A549 (cell line): ENCODE measurements around the gene TMX4. TPM values are rescaled to one million over a fixed set of nuclear protein-coding genes. Genes with fewer than 3 reads are reported as not detected.
A peak's percentile ranks its signal among the peaks of the same experiment; 100 is the strongest.

Source experiments
- ATAC-seq, 2 experiments: fragments of 200-7000 bp in 1 of 2; fragments of >200 bp in 1 of 2; cut with Nextera tagmentation in 1 of 2; cut with Tn5 transposase in 1 of 2; 3 replicates each; pipeline versions ENCODE4 v1.8.0 to v1.9.1; 2018 to 2020; ENCODE audit warnings: mild to moderate bottlenecking in 1 of 2, moderate library complexity in 1 of 2
- CTCF ChIA-PET: fragments of 300-600 bp; sonication (Branson Sonifier 250); formaldehyde crosslinking; extraction: SDS; loops from one replicate; lab custom pipeline; 2021; ENCODE audit warnings: antibody characterized with exemption, inconsistent platforms; lab: Yijun Ruan, JAX
- POLR2A ChIA-PET: fragments of 350-600 bp; formaldehyde crosslinking; extraction: SDS; loops from one replicate; lab custom pipeline; 2021; ENCODE audit warnings: antibody characterized with exemption, inconsistent platforms; lab: Yijun Ruan, JAX
- DNase-seq, 2 experiments: peaks; one replicate each; pipeline versions ENCODE4 v3.0.0 to v3.0.0-alpha.2; 2011 to 2016; ENCODE audit warnings: low read depth in 1 of 2, low spot score in 1 of 2
- FAIRE-seq: peaks from 2 replicates; lab custom pipeline; 2011; peaks lifted over from hg19 to GRCh38; lab: Jason Lieb, UNC
- H3K27ac ChIP-seq, 2 experiments: fragments of >200 bp; sonication (Bioruptor Twin); formaldehyde crosslinking; 3 replicates each; pipeline ENCODE4 v1.5.1; 2016 to 2017
- H3K4me1 ChIP-seq: fragments of >200 bp; sonication (Bioruptor Twin); formaldehyde crosslinking; 3 replicates; pipeline ENCODE4 v1.6.1; 2016
- H3K4me2 ChIP-seq: fragments of >200 bp; sonication (Bioruptor Twin); formaldehyde crosslinking; 3 replicates; pipeline ENCODE4 v1.6.1; 2016
- H3K4me3 ChIP-seq: fragments of >200 bp; sonication (Bioruptor Twin); formaldehyde crosslinking; 3 replicates; pipeline ENCODE4 v1.5.1; 2016
- H3K9me3 ChIP-seq: fragments of >200 bp; sonication (Bioruptor Twin); formaldehyde crosslinking; 3 replicates; pipeline ENCODE4 v1.6.1; 2016
- CHD2 ChIP-seq: fragments of 150-350 bp; IDR thresholded peaks from 2 replicates; pipeline ENCODE4 v1.6.1; 2014; ENCODE audit warnings: low read length; ENCODE audit not compliant: partially characterized antibody
- CTCF ChIP-seq: fragments of >200 bp; sonication (Bioruptor Twin); formaldehyde crosslinking; IDR thresholded peaks from 3 replicates; pipeline ENCODE4 v1.5.1; 2016
- EHMT2 ChIP-seq: fragments of 200-600 bp; sonication (generic); IDR thresholded peaks from 2 replicates; pipeline ENCODE4 v1.6.1; 2016; ENCODE audit warnings: antibody characterized with exemption, low read depth, mild to moderate bottlenecking, moderate library complexity
- ELK1 ChIP-seq: fragments of 150-350 bp; IDR thresholded peaks from 2 replicates; pipeline ENCODE4 v1.6.1; 2014; ENCODE audit warnings: low read depth, mild to moderate bottlenecking, low read length
- FOXS1 ChIP-seq: fragments of 250-450 bp; sonication (Bioruptor Pico); IDR thresholded peaks from 2 replicates; pipeline ENCODE4 v1.5.0; 2020; ENCODE audit warnings: mild to moderate bottlenecking, moderate library complexity
- HOXB13 ChIP-seq: fragments of 250-450 bp; sonication (Bioruptor Pico); IDR thresholded peaks from 2 replicates; pipeline ENCODE4 v1.5.0; 2020; ENCODE audit warnings: low read depth, mild to moderate bottlenecking, moderate library complexity
- JUNB ChIP-seq: fragments of >200 bp; sonication (Bioruptor Twin); formaldehyde crosslinking; IDR thresholded peaks from 2 replicates; pipeline ENCODE4 v1.6.1; 2016
- PBX3 ChIP-seq: IDR thresholded peaks from 2 replicates; pipeline ENCODE4 v1.6.1; 2012
- REST ChIP-seq: fragments of 200-600 bp; sonication (generic); IDR thresholded peaks from 2 replicates; pipeline ENCODE4 v1.6.1; 2016; ENCODE audit warnings: antibody characterized with exemption, mild to moderate bottlenecking, moderate library complexity
- RFX5 ChIP-seq: fragments of 450-650 bp; IDR thresholded peaks from 2 replicates; pipeline ENCODE4 v1.7.1; 2014; ENCODE audit warnings: antibody characterized with exemption, mild to moderate bottlenecking, moderate library complexity
- SREBF2 ChIP-seq: fragments of 450-650 bp; IDR thresholded peaks from 2 replicates; pipeline ENCODE4 v1.6.1; 2014; ENCODE audit warnings: mild to moderate bottlenecking, moderate library complexity
- TP53 ChIP-seq: fragments of 250-450 bp; sonication (Bioruptor Pico); IDR thresholded peaks from 2 replicates; pipeline ENCODE4 v1.5.0; 2021; ENCODE audit warnings: mild to moderate bottlenecking, moderate library complexity
- USF2 ChIP-seq: fragments of 450-650 bp; IDR thresholded peaks from 2 replicates; pipeline ENCODE4 v1.6.1; 2014; ENCODE audit warnings: antibody characterized with exemption
- WGBS: methylation state at CpG from one replicate; pipeline ENCODE4 v1.1.6; 2017; ENCODE audit errors: missing lambda C conversion rate; 5-methylcytosine and 5-hydroxymethylcytosine counted together
- polyA plus RNA-seq, 4 experiments: library from polyadenylated mRNA; depleted of rRNA in 3 of 4; stranded (reverse); fragments of >200 nt; fragmentation: RNase III in 1 of 4; extraction: RNeasy Plus Mini Kit Qiagen cat#74134 plus additional on column Dnase treatment in 1 of 4; gene quantifications; 2 replicates in 3 of 4; 3 replicates in 1 of 4; pipeline ENCODE4 v1.2.3, GENCODE V29; 2011 to 2017

TMX4 gene
- polyA plus RNA-seq, 2 of the 4 experiments (the other 2 are of a cell fraction), result 12.4 to 21.1 TPM

- H3K9me3 ChIP-seq, result peaks cover 5% of the 10 kb centered on the region; the same call in 2 of the 3 replicates
- no peak for ATAC-seq
- no peak overlapping the region for H3K27ac ChIP-seq
- ChIA-PET CTCF (interaction anchor here (1.2 kb wide), 1 partner anchor 727 kb away, joined by 4 read pairs; no protein-coding TSS in a partner anchor), POLR2A (no interaction called here)
- DNase-seq, result no peak
- H3K4me1 ChIP-seq, result peaks cover 5% of the 10 kb centered on the region; the same call in 2 of the 3 replicates
- H3K4me2 ChIP-seq, result no peak overlapping the region
- 81% methylated on average over 2 of the region's 2 CpGs for WGBS
- FAIRE-seq, result no peak
- TF ChIP-seq REST, result no peak
- TF ChIP-seq RFX5, result no peak
- no peak overlapping the region for H3K4me3 ChIP-seq
Observed at GRCh38 chr20:7993703-7994102, 25.9 kb downstream of the TMX4 start.

- DNase-seq (no peak), ATAC-seq (no peak), FAIRE-seq (no peak)
- no peak overlapping the region for H3K4me2 ChIP-seq
- CTCF ChIA-PET, result interaction anchor here (0.8 to 1.3 kb wide), 3 partner anchors 13 to 767 kb away, joined by 3 to 4 read pairs (median 4); no protein-coding TSS in a partner anchor
- no peak overlapping the region for H3K27ac ChIP-seq
- H3K4me3 ChIP-seq, result no peak overlapping the region
- peaks cover 10% of the 10 kb centered on the region; the same call in 2 of the 3 replicates for H3K4me1 ChIP-seq
- TF ChIP-seq FOXS1 (CRISPR knock-in tag) (no peak), TP53 (CRISPR knock-in tag) (no peak), JUNB (no peak), HOXB13 (no peak), USF2 (no peak), EHMT2 (no peak), CTCF (no peak)
- WGBS, result 68% methylated on average over 2 of the region's 2 CpGs
- peaks cover 5% of the 10 kb centered on the region; the same call in 2 of the 3 replicates for H3K9me3 ChIP-seq
- POLR2A ChIA-PET, result no interaction called here
Observed at GRCh38 chr20:7993238-7993637, 26.3 kb downstream of the TMX4 start.

GRCh38 chr20:7990385-7990784 is 29.2 kb downstream of the TMX4 start:
- no peak overlapping the region for H3K27ac ChIP-seq
- ChIA-PET POLR2A (no interaction called here), CTCF (interaction anchor here (1.3 to 2.6 kb wide), 4 partner anchors 8 to 731 kb away, joined by 3 to 10 read pairs (median 8); no protein-coding TSS in a partner anchor)
- DNase-seq (no peak), FAIRE-seq (no peak), ATAC-seq (0 out of 6 replicates have a peak, but pooled peaks of 1 of the 2 experiments have one; percentile 54)
- H3K9me3 ChIP-seq, result peaks cover 5% of the 10 kb centered on the region; the same call in 2 of the 3 replicates
- H3K4me3 ChIP-seq, result no peak overlapping the region
- H3K4me2 ChIP-seq, result no peak overlapping the region
- peaks cover 12% of the 10 kb centered on the region; the same call in 2 of the 3 replicates for H3K4me1 ChIP-seq
- TF ChIP-seq CHD2 (no peak), PBX3 (no peak), ELK1 (no peak), SREBF2 (no peak)
